Stimulated activated CD8-positive, alpha-beta memory T cell treated with anti-CD3 and anti-CD28 coated beads, Interleukin-7, amount 100 ng/mL, for 24 hours (primary cell): ENCODE measurements around the gene OTULIN.

Source experiments
- DNase-seq: peaks from one replicate; pipeline ENCODE4 v3.0.0-alpha.2; 2020; ENCODE audit warnings: low read depth

OTULIN gene

GRCh38 chr5:14664270-14665100 is at the start of gene OTULIN:
Gene OTULIN, plus strand, starts transcription at chr5:14664718. Its CDS starts 108 bp downstream, at chr5:14664826.
- DNase-seq = peak; percentile 71

GRCh38 chr5:14615365-14615764 is 49.2 kb upstream of the OTULIN start:
- no peak for DNase-seq

GRCh38 chr5:14617441-14617840 is 47.1 kb upstream of the OTULIN start:
- DNase-seq = no peak

- no peak for DNase-seq
These were observed 37.2 kb upstream of the OTULIN start for GRCh38 chr5:14627270-14627669.

GRCh38 chr5:14628346-14628745 is 36.2 kb upstream of the OTULIN start:
- peak; percentile 36 for DNase-seq

GRCh38 chr5:14630671-14631070 is 33.8 kb upstream of the OTULIN start:
- DNase-seq = no peak

GRCh38 chr5:14635656-14636055 is 28.9 kb upstream of the OTULIN start:
- no peak for DNase-seq

GRCh38 chr5:14640765-14641164 is 23.8 kb upstream of the OTULIN start:
- no peak for DNase-seq

- DNase-seq = no peak
These were observed 19.8 kb upstream of the OTULIN start for GRCh38 chr5:14644623-14645237.

- no peak for DNase-seq
These were observed 14.5 kb upstream of the OTULIN start for GRCh38 chr5:14650052-14650451.

GRCh38 chr5:14655146-14655741 is 9.3 kb upstream of the OTULIN start:
- no peak for DNase-seq

GRCh38 chr5:14656898-14657297 is 7.6 kb upstream of the OTULIN start:
- DNase-seq = no peak

- DNase-seq = no peak
These were observed 4.5 kb upstream of the OTULIN start for GRCh38 chr5:14659821-14660607.

- DNase-seq = no peak
These were observed 3.7 kb upstream of the OTULIN start for GRCh38 chr5:14660833-14661232.

GRCh38 chr5:14662721-14663260 is 1.7 kb upstream of the OTULIN start:
- no peak for DNase-seq

- DNase-seq = no peak
These were observed 716 bp upstream of the OTULIN start for GRCh38 chr5:14663734-14664269.

GRCh38 chr5:14665101-14665822 is 744 bp downstream of the OTULIN start:
- no peak for DNase-seq

GRCh38 chr5:14665949-14666348 is 1.4 kb downstream of the OTULIN start:
- DNase-seq = no peak

GRCh38 chr5:14666357-14666756 is 1.8 kb downstream of the OTULIN start:
- DNase-seq = no peak

GRCh38 chr5:14667290-14667689 is 2.8 kb downstream of the OTULIN start:
- no peak for DNase-seq

- DNase-seq = no peak
These were observed 3.3 kb downstream of the OTULIN start for GRCh38 chr5:14667770-14668169.
